ENCODE results near the gene KIF18B.

DNA sequence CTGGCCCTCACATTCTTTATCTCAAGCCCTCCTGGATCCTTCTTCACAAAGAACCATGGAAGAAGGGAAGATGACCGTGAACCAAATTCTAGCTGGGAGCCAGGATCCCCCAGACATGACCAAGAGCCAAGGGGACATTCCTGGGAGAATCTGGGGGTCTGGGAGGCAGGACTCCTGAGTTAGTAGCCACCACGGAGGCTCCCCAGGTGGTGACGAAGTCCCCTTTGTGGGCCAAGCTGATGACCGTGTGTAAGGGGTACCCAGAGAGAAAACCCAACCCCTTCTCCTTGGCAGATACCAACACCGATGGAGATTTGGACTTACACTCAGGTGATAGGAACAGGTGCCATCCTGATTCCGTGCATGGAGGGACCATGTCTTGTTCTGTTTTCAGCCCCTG, 25.4 kb downstream of the KIF18B start:
- TF ChIP-seq USF1 (IDR thresholded peaks at IDR 0.05) (no peak), CEBPB (IDR thresholded peaks at IDR 0.05) (no peak), RAD21 (IDR thresholded peaks at IDR 0.05; ENCODE audit: low read depth) (no peak), EP300 (IDR thresholded peaks at IDR 0.05; ENCODE audit: borderline replicate concordance) (no peak), TAF1 (IDR thresholded peaks at IDR 0.05; ENCODE audit: low read depth) (no peak), CREB1 (IDR thresholded peaks at IDR 0.05; ENCODE audit: low read depth) (no peak), EGR1 (IDR thresholded peaks at IDR 0.05) (no peak)

Measured in Ishikawa (cell line).